SIG-M5 (cell line): Measurements from ENCODE around the gene PRMT3.
A peak's percentile ranks its signal among the peaks of the same experiment; 100 is the strongest.
"Not testable (repeated sequence)": the region's sequence is repeated elsewhere in the genome, so short reads cannot be mapped to it uniquely, and the experiment has no call there.

Experiments used
- DNase-seq: peaks from one replicate; lab custom pipeline; 2025; lab: John Stamatoyannopoulos, UW

PRMT3 gene

DNA sequence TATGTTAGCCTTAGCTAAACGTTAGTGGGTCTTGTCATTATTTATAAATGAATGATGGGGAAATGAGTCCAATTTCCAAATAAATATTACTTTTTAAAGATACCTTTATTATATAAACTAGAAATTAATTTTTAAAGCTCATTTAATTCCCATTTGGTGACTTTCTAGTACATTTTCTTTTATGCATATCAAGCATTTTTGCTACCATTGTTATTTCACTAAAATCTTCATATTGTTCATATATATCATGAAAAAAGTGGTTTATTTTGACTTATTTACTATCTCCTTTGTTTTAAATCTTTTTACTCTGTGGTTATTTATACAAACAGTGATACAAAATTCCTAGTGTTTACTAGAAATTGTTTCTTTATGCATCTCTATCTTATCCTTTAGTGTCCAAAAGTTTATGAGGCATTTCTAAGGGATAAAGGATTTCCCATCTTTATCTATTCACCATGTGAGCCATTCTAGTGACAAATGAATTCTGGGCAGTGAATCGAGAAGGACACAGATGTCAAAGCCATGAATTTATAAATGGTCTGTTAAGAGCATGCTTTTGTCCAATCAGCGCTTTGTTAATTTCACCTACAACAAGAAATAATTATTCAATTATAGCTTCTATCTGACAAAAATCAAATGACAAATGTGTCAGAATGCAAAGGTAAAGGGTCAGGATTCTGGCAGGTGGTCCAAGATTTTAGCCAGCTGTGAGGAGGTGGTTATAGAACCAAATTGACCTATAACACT, 70.6 kb downstream of the PRMT3 start:
- DNase-seq = no peak

DNA sequence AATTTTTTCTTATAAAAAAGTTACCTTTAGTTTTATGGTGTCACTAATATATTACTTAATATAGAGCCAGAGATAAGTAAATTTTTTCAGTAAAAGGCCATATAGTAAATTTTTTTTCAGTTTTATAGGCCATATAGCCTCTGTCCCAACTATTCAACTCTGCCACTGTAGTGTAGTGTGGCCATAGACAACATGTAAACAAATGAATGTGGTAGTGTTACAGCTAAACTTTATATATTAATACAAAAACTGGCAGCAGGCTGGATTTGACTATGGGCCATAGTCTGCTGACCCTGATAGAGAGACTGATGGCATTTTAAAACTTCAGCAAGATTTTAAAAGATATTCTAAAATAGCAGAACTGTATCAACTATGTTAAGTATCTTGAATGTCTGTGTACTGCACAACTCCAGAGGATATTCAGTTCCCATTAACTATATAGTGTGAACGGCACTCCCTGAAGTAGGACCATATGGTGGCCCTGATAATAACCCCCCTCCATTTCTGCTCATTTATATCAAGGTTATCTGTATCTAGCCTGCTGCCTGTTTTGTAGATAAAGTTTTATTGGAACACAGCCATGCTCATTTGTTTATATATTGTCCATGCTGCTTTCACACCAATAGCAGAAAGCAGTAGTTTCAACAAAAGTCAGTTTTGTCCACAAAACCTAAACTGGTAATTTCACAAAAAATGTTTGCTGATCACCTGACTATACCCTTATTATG, 71.6 kb downstream of the PRMT3 start:
- no peak for DNase-seq

DNA sequence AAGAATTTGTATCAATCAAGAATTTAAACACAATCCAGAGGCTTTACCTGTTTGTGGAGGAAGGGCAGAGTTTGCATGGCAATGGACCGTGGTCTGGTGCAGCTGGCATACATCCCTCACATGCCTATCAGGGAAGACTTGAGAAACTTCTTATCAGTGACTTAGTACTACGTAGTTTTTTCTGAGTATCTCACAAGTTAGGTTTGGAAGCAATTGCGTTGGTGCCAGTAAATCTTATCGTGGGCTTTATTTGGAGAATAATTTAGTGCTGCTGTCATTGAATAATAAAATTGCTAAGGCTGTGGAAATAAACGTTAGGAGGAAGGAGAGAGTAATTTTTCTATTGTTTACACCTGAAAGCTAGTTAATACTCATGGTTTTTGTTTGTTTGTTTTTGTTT, 72.3 kb downstream of the PRMT3 start:
- no peak for DNase-seq

DNA sequence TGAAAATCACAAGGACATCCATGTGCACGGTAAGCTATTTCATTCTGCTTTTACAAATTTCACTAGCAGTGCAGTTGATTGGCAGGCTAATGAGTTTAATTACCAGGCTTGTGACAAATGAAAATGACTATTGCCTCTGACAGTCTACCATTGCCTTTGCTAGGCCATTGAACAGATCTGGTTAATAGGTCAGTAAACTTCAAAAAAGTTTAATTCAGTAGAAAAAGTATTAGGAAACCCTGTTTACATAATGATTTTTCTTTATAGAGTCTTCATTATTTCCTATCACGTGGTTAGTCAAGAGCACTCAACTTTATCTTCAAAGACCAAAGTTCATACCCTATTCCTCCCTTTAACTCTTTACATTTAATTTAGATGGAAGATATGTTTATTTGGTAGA, 77.0 kb downstream of the PRMT3 start:
- no peak for DNase-seq

DNA sequence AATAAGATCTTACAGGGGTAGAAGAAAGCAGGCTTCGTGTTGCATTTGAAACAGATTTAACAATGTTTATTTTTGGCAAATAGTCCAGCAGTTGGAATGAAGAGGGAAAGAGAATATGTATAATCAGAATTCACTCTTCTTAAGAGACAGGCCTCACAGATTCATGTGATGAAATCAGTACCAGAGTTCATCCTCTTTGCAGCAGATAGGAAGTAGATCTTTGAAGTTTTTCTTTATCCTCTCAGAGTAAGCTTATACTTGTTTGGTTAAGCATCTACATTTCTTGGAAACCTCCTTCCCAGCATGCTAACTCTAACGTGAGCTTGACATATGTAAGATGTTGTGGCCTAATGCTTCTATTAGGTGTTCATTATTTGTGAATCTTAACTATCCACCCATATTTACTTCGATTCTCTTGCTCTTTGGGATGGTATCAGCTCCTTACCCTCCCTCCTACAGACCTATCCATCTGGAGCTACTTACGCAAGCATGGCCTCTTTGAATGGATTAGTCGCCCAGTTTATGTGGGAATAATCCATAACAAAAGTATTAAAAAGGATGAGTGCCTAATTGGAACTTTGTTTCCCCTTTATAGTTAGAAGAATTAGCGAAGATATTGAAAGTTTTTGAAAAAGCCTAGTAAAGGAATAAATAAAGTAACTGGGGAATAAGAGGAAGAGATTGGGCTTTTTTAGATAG, 80.1 kb downstream of the PRMT3 start:
- no peak for DNase-seq

DNA sequence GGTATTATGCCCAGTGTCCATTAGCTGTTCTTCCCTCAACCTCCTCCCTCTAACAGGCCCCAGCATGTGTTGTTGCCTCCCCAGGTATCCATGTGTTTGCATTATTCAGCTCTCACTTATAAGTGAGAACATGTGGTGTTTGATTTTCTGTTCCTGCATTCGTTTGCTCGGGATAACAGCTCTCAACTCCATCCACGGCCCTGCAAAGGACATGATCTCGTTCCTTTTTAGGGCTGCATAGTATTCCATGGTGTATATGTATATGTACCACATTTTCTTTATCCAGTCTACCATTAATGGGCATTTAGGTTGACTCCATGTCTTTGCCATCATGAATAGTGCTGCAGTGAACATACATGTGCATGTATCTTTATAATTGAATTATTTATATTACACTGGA, 82.8 kb downstream of the PRMT3 start:
- DNase-seq = no peak

DNA sequence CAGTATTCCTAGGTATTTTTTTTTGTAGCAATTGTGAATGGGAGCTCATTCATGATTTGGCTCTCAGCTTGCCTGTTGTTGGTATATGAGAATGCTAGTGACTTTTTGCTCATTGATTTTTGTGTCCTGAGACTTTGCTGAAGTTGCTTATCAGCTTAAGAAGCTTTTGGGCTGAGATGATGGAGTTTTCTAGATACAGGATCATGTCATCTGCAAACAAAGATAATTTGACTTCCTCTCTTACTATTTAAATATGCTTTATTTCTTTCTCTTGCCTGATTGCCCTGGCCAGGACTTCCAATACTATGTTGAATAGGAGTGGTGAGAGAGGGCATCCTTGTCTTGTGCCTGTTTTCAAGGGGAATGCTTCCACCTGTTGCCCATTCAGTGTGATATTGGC, 84.4 kb downstream of the PRMT3 start:
- not testable (repeated sequence) for DNase-seq

DNA sequence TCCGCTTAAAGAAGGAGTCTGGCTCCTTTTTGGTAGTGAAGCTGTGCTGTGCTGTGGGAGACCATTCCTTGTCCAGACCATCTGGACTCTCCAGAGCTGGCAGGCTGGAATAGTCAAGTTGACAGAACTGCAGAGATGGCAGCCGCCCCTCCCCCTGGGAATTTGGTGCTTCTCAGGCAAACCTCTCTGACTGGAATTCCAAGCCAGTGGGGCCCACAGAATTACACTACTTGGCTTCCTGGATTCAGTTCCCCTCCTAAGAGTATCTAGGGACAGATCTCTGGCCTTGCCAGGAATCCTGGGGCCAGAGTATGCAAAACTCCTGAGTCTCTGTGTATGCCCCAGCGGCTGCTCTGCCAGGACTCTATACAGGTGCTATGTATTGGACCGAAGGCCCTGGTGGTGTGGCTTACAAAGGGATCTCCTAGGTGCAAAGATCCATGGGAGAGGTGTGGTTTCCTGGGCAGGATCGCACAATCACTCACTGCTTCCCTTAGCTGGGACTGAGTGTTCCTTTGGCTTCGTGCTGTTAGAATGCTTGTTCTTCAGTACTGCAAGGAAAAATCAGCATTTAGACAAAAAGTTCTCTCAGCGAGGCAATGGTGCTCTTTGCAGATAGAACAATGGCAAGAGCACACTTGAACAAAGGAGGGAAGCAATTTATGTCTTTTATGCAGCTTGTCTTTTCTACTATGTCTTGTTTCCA, 86.8 kb downstream of the PRMT3 start:
- no peak for DNase-seq

DNA sequence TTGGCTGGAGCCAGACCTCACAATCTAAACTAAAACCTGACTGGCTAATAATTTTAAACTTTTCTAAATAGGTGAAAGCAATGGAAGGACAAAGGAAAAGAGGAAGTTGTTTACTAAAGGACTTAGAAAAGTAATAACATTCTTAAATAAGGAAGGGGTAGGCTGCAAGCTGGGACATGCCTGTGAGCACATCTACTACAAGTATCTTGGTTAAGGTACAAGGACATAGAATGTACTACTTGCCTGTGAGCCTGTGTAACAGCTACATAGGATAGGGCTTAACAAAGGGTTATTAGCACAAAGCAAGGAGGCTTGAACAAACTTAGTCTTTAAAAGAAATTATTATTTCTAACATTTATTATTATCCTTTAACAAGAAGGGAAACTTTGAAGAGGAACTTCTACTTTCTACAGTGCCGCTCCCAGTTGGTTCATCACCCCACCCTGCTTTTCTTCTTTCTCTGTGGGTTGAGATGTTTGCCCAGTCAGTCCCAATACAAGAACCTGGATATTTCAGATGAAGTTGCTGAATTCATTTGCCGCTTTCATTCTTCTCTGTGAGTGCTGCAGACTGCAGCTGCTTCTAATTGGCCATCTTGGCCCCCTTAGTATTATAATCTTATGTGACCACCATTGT, 87.5 kb downstream of the PRMT3 start:
- DNase-seq = peak; percentile 16

DNA sequence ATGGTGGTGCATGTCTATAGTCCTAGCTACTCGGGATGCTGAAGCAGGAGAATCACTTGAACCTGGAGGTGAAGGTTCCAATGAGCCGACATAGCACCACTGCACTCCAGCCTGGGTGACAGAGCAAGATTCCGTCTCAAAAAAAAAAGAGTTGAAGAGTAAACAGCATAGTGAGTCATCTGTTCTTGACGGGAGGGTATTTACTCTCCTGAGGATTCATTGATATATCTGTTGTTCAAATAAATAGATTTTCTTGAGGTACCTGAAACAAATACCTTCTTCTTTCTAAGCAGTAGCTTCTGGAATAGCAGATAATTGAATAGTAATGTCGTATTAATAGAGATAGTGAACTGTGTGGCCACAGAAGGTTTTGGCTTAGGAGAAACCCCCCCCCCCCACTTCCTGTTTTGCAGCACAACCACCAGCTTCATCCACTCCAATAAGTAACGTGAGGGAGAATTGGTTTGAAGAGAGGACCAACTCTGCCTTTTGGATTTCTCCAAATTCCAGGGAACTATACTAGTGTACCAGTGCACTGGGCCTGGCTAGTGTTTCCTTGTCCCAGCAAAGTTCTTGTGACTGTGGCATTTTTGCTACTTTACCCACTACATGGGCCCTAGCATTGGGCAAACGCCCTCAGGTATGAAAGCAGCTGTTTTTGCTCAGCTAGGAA, 90.0 kb downstream of the PRMT3 start:
- no peak for DNase-seq

GRCh38 chr11:20479513-20479912, 92.0 kb downstream of the PRMT3 start:
- DNase-seq = no peak

- DNase-seq = no peak
Measured at GRCh38 chr11:20483931-20484330, 96.4 kb downstream of the PRMT3 start.

DNA sequence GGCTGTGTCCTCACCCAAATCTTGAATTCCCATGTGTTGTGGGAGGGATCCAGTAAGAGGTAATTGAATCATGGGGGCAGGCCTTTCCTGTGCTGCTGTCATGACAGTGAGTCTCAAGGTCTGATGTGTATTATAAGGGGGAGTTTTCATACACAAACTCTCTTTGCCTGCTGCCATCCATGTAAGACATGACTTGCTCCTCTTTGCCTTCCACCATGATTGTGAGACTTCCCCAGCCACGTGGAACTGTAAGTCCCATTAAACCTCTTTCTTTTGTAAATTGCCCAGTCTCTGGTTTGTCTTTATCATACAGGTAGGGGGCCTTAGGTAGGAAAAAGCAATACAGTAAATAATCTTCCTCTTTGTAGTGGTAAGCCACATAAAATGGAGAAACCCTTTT, 96.9 kb downstream of the PRMT3 start:
- not testable (repeated sequence) for DNase-seq

DNA sequence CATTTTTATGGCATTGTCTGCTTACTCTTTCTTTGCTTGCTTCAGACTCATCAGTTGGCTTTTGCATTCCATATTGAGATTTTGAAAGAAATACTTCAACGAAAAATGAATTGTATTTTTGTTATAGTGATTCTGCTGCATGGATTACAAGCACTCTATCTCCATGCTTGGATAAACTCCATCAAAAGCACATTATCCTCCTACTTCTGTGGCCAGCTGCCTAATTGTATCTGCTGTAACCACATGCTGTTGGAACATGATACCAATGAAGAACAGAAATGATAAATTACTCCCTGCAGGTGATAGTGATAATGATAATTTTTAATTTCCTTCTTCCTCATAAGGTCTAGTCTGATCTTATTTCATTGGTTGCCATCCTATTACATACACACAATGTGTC, 100.8 kb downstream of the PRMT3 start:
- DNase-seq = no peak

- DNase-seq = no peak
Measured at GRCh38 chr11:20489948-20490347, 102.4 kb downstream of the PRMT3 start.

GRCh38 chr11:20493340-20493739, 105.8 kb downstream of the PRMT3 start:
- DNase-seq = no peak

DNA sequence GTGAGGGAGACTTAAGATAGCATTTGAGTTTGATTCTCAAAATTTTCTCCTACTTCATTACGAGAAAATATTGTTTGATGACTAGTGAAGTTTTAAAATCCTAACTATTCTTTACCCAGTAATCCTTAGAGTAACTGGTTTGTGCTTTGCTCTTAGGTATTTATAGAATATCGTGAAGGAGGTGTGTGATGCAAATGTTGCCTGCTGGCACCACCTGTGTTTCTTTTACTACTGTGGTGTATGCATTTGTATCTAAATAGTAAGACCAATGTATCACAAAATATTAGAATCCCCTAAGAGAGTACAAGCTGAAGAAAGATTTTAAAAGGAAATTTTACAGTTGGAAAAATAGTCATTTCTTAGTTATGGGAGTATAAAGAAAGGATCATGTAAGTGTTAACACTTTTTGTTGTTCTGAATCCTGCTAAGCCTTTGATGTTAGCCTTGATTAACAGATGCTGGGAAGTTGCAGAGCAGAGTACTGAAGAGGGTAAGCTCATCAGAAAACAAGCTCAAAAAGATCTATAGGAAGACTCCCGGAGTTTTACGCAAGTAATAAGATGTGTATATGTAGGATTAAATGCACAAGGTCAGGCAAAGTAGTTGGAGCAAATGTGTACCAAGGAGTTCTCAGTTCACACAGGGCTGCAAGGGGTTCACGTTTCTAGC, 109.7 kb downstream of the PRMT3 start:
- DNase-seq = no peak

DNA sequence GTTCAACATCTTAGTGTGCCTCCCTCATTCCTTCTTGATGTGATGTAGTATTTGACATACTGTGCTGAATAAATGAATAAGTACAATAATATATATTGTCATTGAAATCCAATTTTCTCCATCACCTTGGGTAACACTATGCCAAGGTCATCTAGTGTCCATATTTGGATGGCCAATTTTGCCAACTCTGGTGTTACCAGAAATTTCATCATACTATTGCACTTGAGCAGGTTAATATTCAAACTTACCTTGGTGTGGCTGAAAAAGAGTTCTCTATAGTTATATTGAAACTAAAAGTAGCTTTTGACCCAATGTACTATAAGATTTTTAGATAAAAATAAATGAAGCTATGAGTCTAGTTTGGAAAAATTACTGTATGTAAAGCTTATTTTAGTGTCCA, 113.7 kb downstream of the PRMT3 start:
- no peak for DNase-seq

GRCh38 chr11:20501971-20502370, 114.5 kb downstream of the PRMT3 start:
- no peak for DNase-seq

DNA sequence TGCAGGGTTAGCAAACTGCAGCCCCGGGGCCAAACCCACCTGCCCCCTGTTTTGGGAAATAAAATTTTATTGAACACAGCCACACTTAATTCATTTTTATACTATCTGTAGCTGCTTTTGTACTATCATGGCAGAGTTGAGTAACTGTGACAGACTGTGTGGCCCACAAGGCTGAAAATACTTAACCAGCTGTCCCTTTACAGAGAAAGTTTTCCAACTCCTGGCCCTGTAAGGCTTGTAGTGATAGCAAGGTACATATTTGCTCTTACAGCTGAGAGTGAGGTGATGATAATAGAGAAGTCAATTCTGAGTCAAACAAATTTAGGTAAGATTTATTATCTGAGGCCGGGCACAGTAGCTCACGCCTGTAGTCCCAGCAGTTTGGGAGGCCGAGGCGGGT, 124.5 kb downstream of the PRMT3 start:
- DNase-seq = no peak

DNA sequence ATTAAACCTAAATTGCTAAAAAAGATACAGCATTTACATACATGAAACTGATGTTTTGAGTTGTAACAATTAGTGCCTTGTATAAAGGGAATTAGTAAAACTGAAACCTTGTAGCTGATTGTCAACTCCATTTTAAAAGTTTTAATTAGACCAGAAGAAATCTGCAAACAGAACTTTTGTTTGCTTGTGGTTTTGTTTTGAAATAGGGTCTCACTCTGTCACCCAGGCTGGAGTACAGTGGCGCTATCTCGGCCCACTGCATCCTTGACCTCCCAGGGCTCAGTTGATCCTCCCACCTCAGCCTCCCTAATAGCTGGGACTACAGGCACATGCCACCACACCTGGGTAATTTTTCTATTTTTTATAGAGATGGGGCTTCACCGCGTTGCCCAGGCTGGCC, 125.4 kb downstream of the PRMT3 start:
- no peak for DNase-seq
